ENCODE data around the gene MPHOSPH10. TPM values are rescaled to one million over a fixed set of nuclear protein-coding genes. Genes with fewer than 3 reads are reported as not detected.

The MPHOSPH10 gene
- polyA plus RNA-seq, 1 of the 3 experiments (the other 2 are of a cell fraction): 8.7 TPM

GRCh38 chr2:71166812-71167211, 36.4 kb downstream of the MPHOSPH10 start:
- CTCF ChIA-PET: interaction anchor here (0.9 kb wide), 1 partner anchor 23 kb away, joined by 3 read pairs; no protein-coding TSS in a partner anchor
- no peak overlapping the region for H3K9ac ChIP-seq
- no peak for TF ChIP-seq MAX (IDR thresholded peaks at IDR 0.05; ENCODE audit: low read depth)
- no peak for TF ChIP-seq NRF1 (IDR thresholded peaks at IDR 0.05; ENCODE audit: low read depth, low read length)
- no peak for TF ChIP-seq EP300 (IDR thresholded peaks at IDR 0.05; ENCODE audit: borderline replicate concordance in 1 of 2, low read depth in 1 of 2, low read length in 1 of 2)
- no peak for TF ChIP-seq MEF2A (IDR thresholded peaks at IDR 0.05; ENCODE audit: borderline replicate concordance, low read depth)
- TF ChIP-seq PBX3 (IDR thresholded peaks at IDR 0.05): no peak
- TF ChIP-seq IRF3 (IDR thresholded peaks at IDR 0.05; ENCODE audit: low read depth, low read length): no peak
- no peak for TF ChIP-seq FOXM1 (IDR thresholded peaks at IDR 0.05; ENCODE audit: low read depth)
- no peak for TF ChIP-seq MXI1 (IDR thresholded peaks at IDR 0.05; ENCODE audit: low read depth, low read length)
- TF ChIP-seq FOXJ3 (CRISPR knock-in tag; IDR thresholded peaks at IDR 0.05): no peak
- TF ChIP-seq SIN3A (IDR thresholded peaks at IDR 0.05; ENCODE audit: borderline replicate concordance, low read depth, low read length): no peak
- no peak for TF ChIP-seq YY1 (IDR thresholded peaks at IDR 0.05; ENCODE audit: low read depth)
- no peak for TF ChIP-seq RCOR1 (IDR thresholded peaks at IDR 0.05; ENCODE audit: low read length)
- TF ChIP-seq POLR2AphosphoS5 (IDR thresholded peaks at IDR 0.05; ENCODE audit: low read depth, low read length): no peak
- H3K79me2 ChIP-seq (ENCODE audit: insufficient read depth): no peaks in the 10 kb centered on the region
- H2AFZ ChIP-seq (ENCODE audit: low read depth): no peak overlapping the region
- no peak overlapping the region for H3K4me3 ChIP-seq (ENCODE audit: low read depth in 2 of 2, low read length in 1 of 2)
- H3K9me3 ChIP-seq: no peaks in the 10 kb centered on the region
- H3K27me3 ChIP-seq (ENCODE audit: insufficient read depth): no peaks in the 10 kb centered on the region
- H3K4me2 ChIP-seq: no peak overlapping the region
- H3K4me1 ChIP-seq (ENCODE audit: control insufficient read depth in 1 of 2, insufficient read depth in 2 of 2, low read depth in 1 of 2, low read length in 1 of 2): no peaks in the 10 kb centered on the region
- H3K36me3 ChIP-seq (replicated peaks in 1 of 2; ENCODE audit: control insufficient read depth in 1 of 2, insufficient read depth in 2 of 2, low read length in 1 of 2): no peaks in the 10 kb centered on the region
- POLR2A ChIA-PET: no interaction called here
- no peak for DNase-seq
- H3K9me2 ChIP-seq: no peaks in the 10 kb centered on the region
- no peaks in the 10 kb centered on the region for H3F3A ChIP-seq (replicated peaks; ENCODE audit: insufficient read depth)
- H3K27ac ChIP-seq (ENCODE audit: low read depth in 2 of 2, low read length in 1 of 2): no peak overlapping the region
- WGBS (ENCODE audit: low lambda C conversion rate): 42% methylated on average over 3 of the region's 3 CpGs
- H4K20me1 ChIP-seq (ENCODE audit: insufficient read depth): no peaks in the 10 kb centered on the region

GRCh38 chr2:71173096-71173495, 42.7 kb downstream of the MPHOSPH10 start:
- Histone ChIP-seq H3K36me3 (replicated peaks in 1 of 2; ENCODE audit: control insufficient read depth in 1 of 2, insufficient read depth in 2 of 2, low read length in 1 of 2) (no peaks in the 10 kb centered on the region), H3K4me2 (no peak overlapping the region), H3K9ac (no peak overlapping the region), H3K9me3 (no peaks in the 10 kb centered on the region), H3K27me3 (ENCODE audit: insufficient read depth) (peaks cover 13% of the 10 kb centered on the region), H3K4me3 (ENCODE audit: low read depth in 2 of 2, low read length in 1 of 2) (no peak overlapping the region), H3K9me2 (no peaks in the 10 kb centered on the region), H3K79me2 (ENCODE audit: insufficient read depth) (no peaks in the 10 kb centered on the region), H3K27ac (ENCODE audit: low read depth in 2 of 2, low read length in 1 of 2) (no peak overlapping the region), H3K4me1 (ENCODE audit: control insufficient read depth in 1 of 2, insufficient read depth in 2 of 2, low read depth in 1 of 2, low read length in 1 of 2) (no peaks in the 10 kb centered on the region), H2AFZ (ENCODE audit: low read depth) (no peak overlapping the region), H4K20me1 (ENCODE audit: insufficient read depth) (no peaks in the 10 kb centered on the region), H3F3A (replicated peaks; ENCODE audit: insufficient read depth) (no peaks in the 10 kb centered on the region)
- no peak for DNase-seq
- ChIA-PET CTCF (interaction anchor here (1.0 kb wide), 1 partner anchor 16 kb away, joined by 5 read pairs; no protein-coding TSS in a partner anchor), POLR2A (no interaction called here)
- TF ChIP-seq CTCF (IDR thresholded peaks at IDR 0.05): no peak
- no peak for TF ChIP-seq IRF3 (IDR thresholded peaks at IDR 0.05; ENCODE audit: low read depth, low read length)
- no peak for TF ChIP-seq SIN3A (IDR thresholded peaks at IDR 0.05; ENCODE audit: borderline replicate concordance, low read depth, low read length)
- TF ChIP-seq TEAD4 (IDR thresholded peaks at IDR 0.05; ENCODE audit: borderline replicate concordance, insufficient read depth): no peak
- TF ChIP-seq USF1 (IDR thresholded peaks at IDR 0.05; ENCODE audit: borderline replicate concordance, low read depth): no peak
- no peak for TF ChIP-seq NFIC (IDR thresholded peaks at IDR 0.05; ENCODE audit: borderline replicate concordance)
- TF ChIP-seq FOXJ3 (CRISPR knock-in tag; IDR thresholded peaks at IDR 0.05): no peak
- no peak for TF ChIP-seq USF2 (IDR thresholded peaks at IDR 0.05; ENCODE audit: borderline replicate concordance, low read depth, low read length)
- TF ChIP-seq SMC3 (IDR thresholded peaks at IDR 0.05; ENCODE audit: low read depth, low read length): no peak
- no peak for TF ChIP-seq GATA2 (CRISPR knock-in tag; IDR thresholded peaks at IDR 0.05)
- WGBS (ENCODE audit: low lambda C conversion rate): no CpG with 5 or more reads among the region's 1 CpG

Data from SK-N-SH (cell line).